Adrenal gland (tissue), 12 donors: Measurements from ENCODE around the gene CACNA1D. TPM values are rescaled to one million over a fixed set of nuclear protein-coding genes. Genes with fewer than 3 reads are reported as not detected.

ENCODE experiments used
- DNase-seq, 7 donors: peaks; one replicate each; pipeline ENCODE4 v3.0.0-alpha.2; 2019 to 2020
- H3K27ac ChIP-seq, 5 donors: fragments of 200-600 bp; sonication (generic) in 4 of 5; 1 replicate in 3 of 5; 2 replicates in 2 of 5; pipeline versions ENCODE4 v1.5.1 to v1.8.0; 2016 to 2020; ENCODE audit warnings: mild to moderate bottlenecking in 1 of 5
- H3K27me3 ChIP-seq: fragments of 200-600 bp; 2 replicates; pipeline ENCODE4 v1.8.0; 2021
- H3K36me3 ChIP-seq, 2 donors: fragments of 200-600 bp; replicated peaks in 1 of 2; 1 replicate in 1 of 2; 2 replicates in 1 of 2; pipeline versions ENCODE4 v1.5.1 to v1.8.0; 2018 to 2022
- H3K4me1 ChIP-seq, 2 donors: fragments of 200-600 bp; replicated peaks in 1 of 2; 1 replicate in 1 of 2; 2 replicates in 1 of 2; pipeline versions ENCODE4 v1.5.1 to v1.8.0; 2018 to 2021
- H3K4me3 ChIP-seq, 4 donors: fragments of 200-600 bp; sonication (generic) in 3 of 4; one replicate each; pipeline ENCODE4 v1.5.1; 2016 to 2018
- H3K9me3 ChIP-seq, 3 donors: fragments of 200-600 bp; sonication (generic) in 1 of 3; replicated peaks in 1 of 3; 1 replicate in 2 of 3; 2 replicates in 1 of 3; pipeline versions ENCODE4 v1.5.1 to v1.8.0; 2016 to 2021
- CTCF ChIP-seq, 6 experiments: fragments of 450-650 bp in 4 of 6; fragments of 200-600 bp in 2 of 6; sonication (generic) in 1 of 6; IDR thresholded peaks; 1 replicate in 5 of 6; 2 replicates in 1 of 6; pipeline versions ENCODE4 v1.5.1 to v1.8.0; 2016 to 2021; ENCODE audit warnings: antibody characterized with exemption in 6 of 6, mild to moderate bottlenecking in 2 of 6, moderate library complexity in 1 of 6
- POLR2A ChIP-seq, 2 donors: fragments of 450-650 bp; IDR thresholded peaks; one replicate each; pipeline ENCODE4 v1.6.1; 2017; ENCODE audit warnings: antibody characterized with exemption in 2 of 2, mild to moderate bottlenecking in 2 of 2, moderate library complexity in 1 of 2
- WGBS, 4 donors: extraction: QIAGEN DNeasy Blood & Tissue Kit in 2 of 4; methylation state at CpG; one replicate each; pipeline versions ENCODE4 v1.1.5 to v1.1.7; 2013 to 2017; 5-methylcytosine and 5-hydroxymethylcytosine counted together
- intact Hi-C, 2 donors: fragments of 100-400 bp; cut with DNase I; formaldehyde crosslinking; loops; one replicate each; pipeline versions ENCODE4 v1.14.1 to v1.15.0; 2022 to 2023
- polyA plus RNA-seq, 3 donors: library from polyadenylated mRNA; stranded (reverse); fragments of 200-250 nt in 2 of 3; fragments of 350-450 nt in 1 of 3; fragmentation: Illumina TruSeq in 1 of 3; extraction: RNeasy Lipid Tissue Mini Kit (QIAGEN cat#74804) in 1 of 3; gene quantifications; one replicate each; pipeline ENCODE4 v1.2.3, GENCODE V29; 2013 to 2014
- total RNA-seq, 9 donors: library from RNA; depleted of rRNA in 4 of 9; stranded (reverse); fragments of >200 nt in 4 of 9; fragments of 120-200 nt in 1 of 9; fragmentation: NEBNext Ultra II Directional in 1 of 9; extraction: Animal tissue kit (Norgen Biotek cat#: 25700) in 1 of 9; gene quantifications; one replicate each; pipeline versions ENCODE4 v1.1.0 to v1.2.4, GENCODE V29; 2013 to 2023
- donor health status: healthy with polysubstance abuse.
- donor health status: Bipolar disorder and iron deficiency.
- donor health status: DM: yes; HTN: yes; CAD: no.
- donor health status: DM: no; HTN: no; CAD: no.
- donor health status: DM: no; HTN: no; CAD: no.
- donor health status: DM: yes; HTN: yes; CAD: no.

Gene CACNA1D
- total and polyA plus RNA-seq, 12 donors: 25.8 to 111 (median 63.0) TPM

- Histone ChIP-seq H3K27ac (peak overlapping the region in 2 of 5 donors; percentile 16 to 58), H3K9me3 (no peaks in the 10 kb centered on the region), H3K27me3 (no peaks in the 10 kb centered on the region), H3K4me3 (no peak overlapping the region), H3K4me1 (peaks cover 3 to 13% of the 10 kb centered on the region in 2 donors), H3K36me3 (no peaks in the 10 kb centered on the region)
- WGBS, 4 donors: 69 to 81% (median 76%) methylated on average over 8 of the region's 8 CpGs
- no peak for TF ChIP-seq POLR2A (IDR thresholded peaks at IDR 0.05)
- no peak for TF ChIP-seq CTCF (IDR thresholded peaks at IDR 0.05)
- intact Hi-C loops: no loop called here
- no peak for DNase-seq
Measured at GRCh38 chr3:53674582-53674981, 180.2 kb downstream of the CACNA1D start.

- no peak for DNase-seq
- Histone ChIP-seq H3K27me3 (no peaks in the 10 kb centered on the region), H3K4me1 (peaks cover 0 to 7% of the 10 kb centered on the region in 2 donors), H3K4me3 (no peak overlapping the region), H3K27ac (peak overlapping the region in 1 of 5 donors; percentile 58), H3K36me3 (no peaks in the 10 kb centered on the region), H3K9me3 (no peaks in the 10 kb centered on the region)
- 79 to 87% (median 82%) methylated on average over 15 of the region's 15 CpGs for WGBS, 4 donors
- intact Hi-C loops: no loop called here
- TF ChIP-seq CTCF (IDR thresholded peaks at IDR 0.05) (no peak), POLR2A (IDR thresholded peaks at IDR 0.05) (no peak)
Measured at GRCh38 chr3:53675022-53675697, 180.7 kb downstream of the CACNA1D start.

- Histone ChIP-seq H3K4me3 (no peak overlapping the region), H3K4me1 (peaks cover 0 to 7% of the 10 kb centered on the region in 2 donors), H3K27me3 (no peaks in the 10 kb centered on the region), H3K27ac (peak overlapping the region in 1 of 5 donors; percentile 58), H3K9me3 (no peaks in the 10 kb centered on the region), H3K36me3 (no peaks in the 10 kb centered on the region)
- WGBS, 4 donors: 79 to 82% (median 82%) methylated on average over 11 of the region's 11 CpGs
- TF ChIP-seq POLR2A (IDR thresholded peaks at IDR 0.05): no peak
- TF ChIP-seq CTCF (IDR thresholded peaks at IDR 0.05): no peak
- no peak for DNase-seq
- intact Hi-C loops: no loop called here
Measured at GRCh38 chr3:53675942-53676341, 181.5 kb downstream of the CACNA1D start.

- no peaks in the 10 kb centered on the region for H3K9me3 ChIP-seq
- H3K36me3 ChIP-seq: no peaks in the 10 kb centered on the region
- intact Hi-C loops: no loop called here
- H3K4me3 ChIP-seq: no peak overlapping the region
- no peaks in the 10 kb centered on the region for H3K27me3 ChIP-seq
- WGBS, 4 donors: 49 to 62% (median 56%) methylated on average over 4 of the region's 4 CpGs
- H3K4me1 ChIP-seq: peaks cover 0 to under 1% of the 10 kb centered on the region in 2 donors
- no peak for DNase-seq
- peak overlapping the region in 1 of 5 donors; percentile 28 for H3K27ac ChIP-seq
- TF ChIP-seq POLR2A (IDR thresholded peaks at IDR 0.05): no peak
- TF ChIP-seq CTCF (IDR thresholded peaks at IDR 0.05): peak in 3 of 6 experiments; percentile 5 to 45 (median 26)
Measured at GRCh38 chr3:53677413-53677812, 183.0 kb downstream of the CACNA1D start.
